ENCODE results near the gene CPXM1.
"Not testable (repeated sequence)": the region's sequence is repeated elsewhere in the genome, so short reads cannot be mapped to it uniquely, and the experiment has no call there.

Gene CPXM1

GRCh38 chr20:2800521-2801285, at the start of gene CPXM1:
CPXM1 (minus strand) TSS chr20:2800627; CDS start chr20:2800572, 55 bp downstream.
- no peak for FAIRE-seq

GRCh38 chr20:2849529-2849928, 49.1 kb upstream of the CPXM1 start:
- FAIRE-seq = no peak

DNA sequence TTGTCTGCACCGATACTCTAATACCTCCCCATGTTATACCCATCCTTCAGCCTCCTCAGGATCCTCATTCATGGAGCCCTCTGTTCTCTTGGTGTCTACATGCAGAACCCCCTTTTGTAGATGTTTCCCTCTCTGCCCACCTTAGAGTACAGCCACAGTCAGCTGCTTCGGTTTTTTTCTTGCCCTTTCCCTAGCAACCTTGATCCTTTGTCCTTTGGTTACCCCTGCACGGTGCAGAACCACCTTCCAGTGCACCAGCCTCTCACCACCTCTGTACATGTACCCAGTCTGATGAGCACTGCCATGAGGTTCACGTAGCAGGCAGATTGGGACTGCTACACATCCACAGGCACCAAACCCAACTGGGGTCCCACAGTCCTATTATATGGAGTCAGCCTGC, 47.4 kb upstream of the CPXM1 start:
- no peak for FAIRE-seq

DNA sequence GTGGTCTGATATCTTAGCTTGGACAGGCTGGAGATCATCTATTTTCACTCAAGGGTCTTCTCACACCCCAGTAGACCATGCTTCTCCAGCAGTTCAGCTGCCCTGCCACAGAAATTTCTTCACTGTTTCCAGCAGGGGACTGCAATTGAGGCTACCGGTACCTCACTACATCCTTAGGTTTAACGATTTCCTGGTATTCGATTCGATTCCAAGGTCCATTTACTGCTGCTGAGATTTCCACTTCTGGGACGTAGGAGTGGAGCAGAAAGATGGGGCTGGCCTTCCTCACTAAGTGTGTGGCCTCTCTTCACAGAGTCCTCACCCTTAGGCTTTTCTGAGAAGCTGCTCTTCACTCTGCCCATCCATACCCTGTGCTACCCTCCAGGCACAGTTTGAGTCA, 46.3 kb upstream of the CPXM1 start:
- no peak for FAIRE-seq

GRCh38 chr20:2845607-2846006, 45.2 kb upstream of the CPXM1 start:
- no peak for FAIRE-seq

- FAIRE-seq = no peak
These were observed 40.6 kb upstream of the CPXM1 start for GRCh38 chr20:2840967-2841531.

- no peak for FAIRE-seq
These were observed 39.9 kb upstream of the CPXM1 start, which contains the start of the genes PCED1A and VPS16 for GRCh38 chr20:2840138-2840966. PCED1A (minus strand) TSS chr20:2840655; CDS start chr20:2839912, 743 bp downstream. VPS16 (plus strand) TSS chr20:2840745; CDS start chr20:2840775, 30 bp downstream.

- no peak for FAIRE-seq
These were observed 39.3 kb upstream of the CPXM1 start for GRCh38 chr20:2839732-2840137.

DNA sequence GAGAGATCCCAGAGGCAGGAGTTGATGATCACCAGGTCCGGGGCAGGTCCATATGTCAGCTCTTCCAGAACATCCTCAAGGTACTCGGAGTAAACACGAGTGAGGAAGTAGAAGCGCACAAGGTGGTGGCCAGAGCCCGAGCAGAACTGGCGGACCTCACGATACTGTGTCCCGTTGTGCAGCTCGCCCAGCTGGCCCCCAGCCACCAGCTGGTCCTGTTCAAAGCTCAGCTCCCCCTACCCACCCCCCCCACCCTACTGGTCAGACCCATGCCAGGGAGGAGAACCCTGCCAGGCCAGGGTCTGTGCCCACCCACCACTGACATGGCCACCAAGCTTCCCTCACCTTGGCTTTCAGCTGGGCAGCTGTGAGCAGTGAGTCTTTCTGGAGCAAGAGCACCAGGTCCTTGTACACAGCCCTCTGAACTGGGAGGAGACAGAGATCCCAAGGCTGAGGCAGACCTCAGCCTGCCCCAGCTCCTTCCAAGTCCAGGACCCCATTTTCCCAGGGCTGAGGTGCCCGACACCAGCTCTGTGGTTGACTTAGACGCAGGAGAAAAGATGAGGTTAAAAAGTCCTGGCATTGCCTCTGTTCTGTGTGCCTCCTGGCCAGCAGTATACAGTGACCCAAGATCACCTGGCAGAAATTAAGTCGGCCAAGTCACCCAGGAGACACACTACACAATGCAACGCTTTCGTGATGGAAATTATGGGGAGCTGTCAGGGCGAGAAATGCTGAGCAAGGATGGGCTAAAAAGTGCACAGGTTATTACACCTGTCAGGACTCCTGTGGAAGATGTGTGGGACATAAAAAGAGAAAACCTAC, 38.6 kb upstream of the CPXM1 start:
- no peak for FAIRE-seq

GRCh38 chr20:2838170-2838797, 37.9 kb upstream of the CPXM1 start:
- FAIRE-seq = no peak

DNA sequence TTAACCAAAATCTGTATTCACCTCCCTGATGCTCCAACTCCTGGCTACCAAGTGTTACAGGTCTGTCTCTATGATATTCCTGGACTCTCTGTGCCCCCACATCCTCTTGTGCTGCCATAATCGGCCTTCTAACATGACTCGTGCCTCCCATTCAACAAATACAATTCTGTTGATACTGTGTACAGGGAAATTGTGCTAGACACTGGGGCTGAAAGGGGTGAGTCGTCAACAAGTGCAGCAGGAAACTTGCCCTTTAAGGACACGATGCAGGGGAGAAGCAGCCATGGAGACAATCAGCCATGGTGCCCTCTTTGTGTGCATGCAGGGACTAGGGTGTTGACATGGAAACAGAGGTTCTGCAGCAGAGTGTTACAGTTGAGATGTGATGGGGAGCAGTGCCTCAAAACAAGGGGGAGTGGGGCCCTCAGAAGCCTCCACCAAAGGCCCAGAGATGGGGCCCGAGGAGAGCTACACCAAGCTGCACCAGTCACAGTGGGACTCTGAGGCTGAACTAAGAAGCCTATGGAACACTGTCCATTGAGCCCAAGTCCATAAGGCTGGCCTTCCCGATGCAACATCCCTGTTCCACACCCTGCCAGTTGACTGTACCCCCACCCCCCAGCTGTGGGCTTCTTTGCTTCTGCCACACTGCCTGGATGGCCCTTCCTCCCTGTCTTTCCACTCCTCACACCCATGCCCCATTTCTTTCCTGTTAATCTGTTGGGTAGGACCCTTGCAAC, 37.0 kb upstream of the CPXM1 start:
- FAIRE-seq = no peak

DNA sequence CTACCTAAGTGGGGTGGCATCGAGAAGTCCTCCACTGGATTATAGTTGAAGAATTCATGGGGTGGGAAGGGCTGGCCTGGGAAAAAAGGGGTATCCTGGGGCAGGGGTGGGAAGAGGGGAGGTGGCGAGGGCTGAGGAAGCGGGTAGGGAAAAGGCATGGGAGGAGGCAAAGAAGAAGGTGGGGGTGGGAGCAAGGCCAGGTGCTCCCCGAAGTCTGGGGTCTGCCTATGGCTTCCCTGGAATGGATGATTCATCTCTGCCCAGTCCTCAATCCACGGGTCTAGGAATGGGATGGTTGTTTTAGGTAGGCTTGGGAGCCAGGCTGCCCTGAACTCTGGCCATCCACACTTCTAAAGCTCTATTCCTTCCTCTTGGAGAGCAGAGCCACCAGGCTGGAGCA, 35.6 kb upstream of the CPXM1 start:
- FAIRE-seq = no peak

DNA sequence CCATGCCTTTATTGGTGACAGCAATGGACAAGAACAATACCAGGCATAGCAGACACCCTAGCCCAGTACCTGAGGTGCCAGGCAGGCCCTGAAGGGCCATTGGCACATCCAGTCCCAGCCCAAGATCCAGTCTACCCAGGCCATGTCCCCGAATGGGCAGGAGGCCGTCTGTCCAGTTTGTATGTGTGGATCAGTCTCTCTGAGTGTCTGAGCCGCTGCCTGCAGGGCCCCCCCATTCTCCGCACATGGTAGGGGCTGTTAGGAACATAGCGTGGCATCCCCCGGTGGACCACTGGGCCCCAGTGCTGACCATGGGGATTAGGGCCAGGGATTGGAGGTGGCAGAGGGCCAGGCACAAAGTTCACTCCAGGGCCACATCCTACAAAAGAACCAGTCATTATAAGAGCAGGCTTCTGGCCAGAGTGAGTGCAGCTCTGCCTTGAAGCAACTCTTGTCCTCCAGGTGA, 34.9 kb upstream of the CPXM1 start:
- no peak for FAIRE-seq

DNA sequence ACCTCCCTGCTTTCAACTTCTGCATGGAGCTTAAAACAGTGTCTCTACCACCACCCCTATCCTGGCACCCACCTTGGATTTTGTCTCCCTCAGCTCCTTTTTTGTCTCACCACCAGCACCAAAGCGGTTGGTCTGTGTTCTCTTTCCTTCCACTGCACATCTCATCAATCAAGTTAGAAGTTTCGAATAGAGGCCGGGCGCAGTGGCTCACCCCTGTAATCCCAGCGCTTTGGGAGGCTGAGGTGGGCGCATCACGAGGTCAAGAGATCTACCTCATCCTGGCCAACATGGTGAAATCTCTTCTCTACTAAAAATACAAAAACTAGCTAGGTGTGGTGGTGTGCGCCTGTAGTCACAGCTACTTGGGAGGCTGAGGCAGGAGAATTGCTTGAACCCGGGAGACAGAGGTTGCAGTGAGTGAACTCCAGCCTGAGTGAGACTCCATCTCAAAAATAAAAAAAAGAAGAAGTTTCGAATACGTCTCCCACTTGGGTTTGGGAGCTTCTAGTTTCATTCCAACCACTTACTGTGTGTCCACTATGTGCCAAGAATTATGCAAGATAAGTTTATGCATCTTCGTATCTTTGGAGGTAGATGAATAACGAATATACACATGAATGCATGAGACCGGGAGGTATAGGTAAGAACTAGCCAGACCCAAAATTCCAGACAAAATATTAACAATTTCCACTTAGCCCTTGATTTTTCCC, 34.1 kb upstream of the CPXM1 start:
- no peak for FAIRE-seq

- FAIRE-seq = no peak
These were observed 33.3 kb upstream of the CPXM1 start for GRCh38 chr20:2833761-2834160.

GRCh38 chr20:2831206-2831605, 30.8 kb upstream of the CPXM1 start:
- not testable (repeated sequence) for FAIRE-seq

- FAIRE-seq = no peak
These were observed 28.9 kb upstream of the CPXM1 start for GRCh38 chr20:2829376-2829775.

GRCh38 chr20:2826655-2827054, 26.2 kb upstream of the CPXM1 start:
- FAIRE-seq = no peak

DNA sequence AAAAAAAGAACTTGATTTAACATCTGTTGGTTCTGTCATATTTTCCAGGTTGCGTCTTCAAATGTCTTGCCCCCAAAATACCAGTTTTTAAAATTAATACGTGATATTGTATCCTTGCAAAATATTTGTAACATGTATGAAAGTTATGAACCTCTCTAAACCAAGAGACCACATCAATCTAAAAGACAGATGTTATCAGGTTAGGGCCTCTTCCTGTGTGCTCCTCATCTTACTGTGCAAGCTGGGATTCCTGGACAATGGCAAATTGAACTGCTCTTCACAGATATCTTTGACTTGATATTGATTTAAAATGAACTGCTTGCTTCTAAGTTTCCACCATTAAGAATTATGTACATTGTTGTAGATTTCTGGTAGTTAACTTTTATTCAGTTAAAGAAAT, 25.3 kb upstream of the CPXM1 start:
- no peak for FAIRE-seq

- FAIRE-seq = no peak
These were observed 21.6 kb upstream of the CPXM1 start for GRCh38 chr20:2822073-2822472.
